Femur (tissue), 1 donor: ENCODE measurements around the gene PNMA8C.
"Not testable (repeated sequence)": the region's sequence is repeated elsewhere in the genome, so short reads cannot be mapped to it uniquely, and the experiment has no call there.

ENCODE experiments used
- DNase-seq: peaks from one replicate; pipeline ENCODE4 v3.0.0-alpha.2; 2017

The PNMA8C gene

GRCh38 chr19:46388311-46389095, 40.2 kb downstream of the PNMA8C start:
- no peak for DNase-seq

DNA sequence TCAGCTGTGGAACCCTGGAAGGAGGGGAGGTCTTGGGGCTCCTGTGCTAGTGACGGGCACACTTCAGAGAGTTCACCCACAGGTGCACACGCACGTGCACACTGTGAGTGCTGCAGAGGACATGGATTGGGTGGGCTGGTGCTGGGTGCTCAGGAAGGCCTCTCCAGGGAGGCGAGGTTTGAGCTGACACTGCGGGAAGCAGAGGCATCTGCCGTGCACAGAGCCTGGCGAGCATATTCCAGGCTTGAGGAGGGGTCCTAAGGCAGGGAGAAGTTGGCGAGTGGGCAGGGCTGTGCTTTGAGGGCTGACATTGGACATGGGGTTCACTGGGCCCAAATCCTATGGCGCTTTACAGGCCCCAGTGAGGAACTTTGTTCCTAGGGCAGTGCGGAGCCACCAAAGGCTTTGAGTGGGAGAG, 41.0 kb downstream of the PNMA8C start:
- DNase-seq: no peak

DNA sequence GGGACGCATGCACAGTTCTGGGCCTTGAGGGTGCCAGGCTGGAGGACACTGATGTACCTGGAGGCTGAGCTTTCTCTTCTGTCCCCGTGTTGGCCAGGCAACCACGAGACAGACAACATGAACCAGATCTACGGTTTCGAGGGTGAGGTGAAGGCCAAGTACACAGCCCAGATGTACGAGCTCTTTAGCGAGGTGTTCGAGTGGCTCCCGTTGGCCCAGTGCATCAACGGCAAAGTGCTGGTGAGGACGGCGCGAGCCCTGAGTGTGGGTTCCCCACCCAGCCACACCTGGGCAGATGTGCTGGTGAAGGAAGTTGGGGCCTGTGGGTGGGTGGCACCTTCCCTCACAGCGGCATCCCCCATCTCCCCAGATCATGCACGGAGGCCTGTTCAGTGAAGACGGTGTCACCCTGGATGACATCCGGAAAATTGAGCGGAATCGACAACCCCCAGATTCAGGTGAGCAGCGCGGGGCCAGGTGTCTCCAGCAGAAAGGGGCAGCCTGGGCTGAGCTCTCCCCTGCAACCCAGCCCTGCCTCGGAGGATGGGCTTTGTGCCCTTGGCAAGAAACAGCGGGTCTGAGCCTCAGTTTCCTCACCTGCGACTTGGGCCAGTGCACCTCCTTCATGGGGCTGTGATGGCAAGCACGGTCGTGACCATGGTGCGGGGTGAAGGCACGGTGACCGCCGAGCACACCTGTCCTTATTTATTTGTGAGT, 41.6 kb downstream of the PNMA8C start:
- no peak for DNase-seq

- no peak for DNase-seq
Measured at GRCh38 chr19:46386151-46386550, 42.6 kb downstream of the PNMA8C start.

- no peak for DNase-seq
Measured at GRCh38 chr19:46385636-46386035, 43.1 kb downstream of the PNMA8C start.

- DNase-seq: no peak
Measured at GRCh38 chr19:46384396-46384795, 44.3 kb downstream of the PNMA8C start.

- no peak for DNase-seq
Measured at GRCh38 chr19:46383846-46384245, 44.9 kb downstream of the PNMA8C start.

DNA sequence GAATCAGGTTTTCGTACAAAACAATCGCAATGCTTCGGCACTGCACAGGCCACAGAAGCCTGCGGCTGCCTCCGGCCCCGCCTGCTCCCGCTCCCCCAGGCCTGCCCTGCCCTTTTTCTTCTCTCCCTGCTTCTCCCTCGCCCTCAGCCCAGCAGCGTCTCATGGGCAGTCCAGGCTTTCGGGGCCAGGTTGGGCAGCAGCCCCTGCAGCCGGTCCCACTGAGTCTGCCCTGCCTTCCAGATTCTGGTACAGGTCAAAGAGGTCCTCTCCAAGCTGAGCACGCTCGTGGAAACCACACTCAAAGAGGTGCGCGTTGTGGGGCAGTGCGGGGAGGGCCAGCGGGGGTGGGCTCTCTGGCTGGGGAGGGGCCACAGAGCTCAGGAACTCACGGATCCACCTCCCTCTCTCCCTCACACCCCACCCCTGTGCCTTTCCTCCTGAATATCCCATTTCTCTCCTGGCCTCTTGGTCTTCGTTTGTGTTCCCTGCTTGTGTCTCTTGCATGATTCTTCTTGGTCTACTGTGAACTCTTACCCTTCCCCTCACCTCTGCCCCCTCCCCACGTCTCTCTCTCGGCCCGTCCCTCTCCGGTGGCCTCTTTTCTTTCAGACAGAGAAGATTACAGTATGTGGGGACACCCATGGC, 45.4 kb downstream of the PNMA8C start:
- DNase-seq: no peak

GRCh38 chr19:46381756-46382345, 46.9 kb downstream of the PNMA8C start:
- no peak for DNase-seq

- DNase-seq: no peak
Measured at GRCh38 chr19:46381346-46381745, 47.4 kb downstream of the PNMA8C start.

DNA sequence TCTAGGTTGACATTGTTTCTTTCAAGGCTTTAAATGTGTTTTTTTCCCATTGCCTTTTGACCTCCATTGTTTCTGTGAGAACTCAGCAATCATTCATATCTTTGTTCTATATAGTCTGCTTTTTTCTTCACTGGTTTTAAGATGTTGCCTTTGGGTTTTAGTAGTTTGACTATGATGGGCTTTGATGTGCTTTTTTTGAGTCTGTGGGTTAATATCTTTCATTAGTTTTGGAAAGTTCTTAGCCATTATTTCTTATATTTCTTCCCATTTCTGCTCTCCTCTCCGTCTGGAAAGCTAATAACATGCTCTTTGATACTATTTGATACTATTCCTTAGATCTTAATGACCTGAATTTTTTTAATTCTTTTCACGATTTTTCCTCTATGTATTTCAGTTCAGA, 48.0 kb downstream of the PNMA8C start:
- DNase-seq: no peak

GRCh38 chr19:46378268-46378667, 50.5 kb downstream of the PNMA8C start:
- no peak for DNase-seq

DNA sequence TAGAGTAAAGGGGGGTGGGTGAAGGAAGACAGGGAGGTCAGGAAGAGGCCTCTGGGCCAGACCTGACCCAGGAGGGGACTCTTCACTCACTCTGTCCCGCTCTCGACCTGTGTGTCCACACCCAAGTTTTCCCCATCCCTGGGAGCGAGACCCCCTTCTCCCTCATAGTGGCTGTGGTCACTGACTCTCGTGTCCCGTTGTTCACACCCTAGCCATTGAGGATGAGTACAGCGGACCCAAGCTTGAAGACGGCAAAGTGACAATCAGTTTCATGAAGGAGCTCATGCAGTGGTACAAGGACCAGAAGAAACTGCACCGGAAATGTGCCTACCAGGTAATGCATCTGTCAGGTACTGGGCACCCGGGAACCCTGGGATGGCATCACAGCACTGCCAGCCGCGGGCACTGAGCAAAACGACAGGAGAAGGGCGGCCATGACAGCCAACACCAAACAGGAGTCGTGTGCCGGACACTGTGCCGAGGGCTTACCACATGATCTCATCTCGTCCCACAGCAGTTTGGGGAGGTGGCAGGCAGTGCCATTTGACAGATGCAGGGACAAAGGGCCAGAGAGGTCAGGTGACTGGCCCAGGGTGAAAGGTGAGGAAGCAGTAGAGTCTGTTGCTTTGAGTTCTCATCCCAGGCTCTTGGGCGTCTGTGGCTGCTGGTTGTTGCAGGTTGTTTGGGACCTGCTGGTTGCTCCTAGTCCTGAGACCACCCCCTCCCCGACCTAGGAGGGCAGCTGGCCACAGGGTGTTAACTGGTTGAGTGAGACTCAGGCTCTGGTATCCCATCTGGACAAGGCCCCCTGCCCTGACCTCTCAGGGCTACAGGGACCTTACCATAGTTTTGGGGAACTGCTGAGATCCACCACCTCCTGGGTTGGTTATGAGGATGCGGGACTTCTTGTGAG, 52.2 kb downstream of the PNMA8C start:
- no peak for DNase-seq

- DNase-seq: not testable (repeated sequence)
Measured at GRCh38 chr19:46375476-46376067, 53.2 kb downstream of the PNMA8C start.
